Activated CD4-positive, alpha-beta T cell treated with anti-CD3 and anti-CD28 coated beads for 48 hours (primary cell): ENCODE results near the gene IGFL3.

ENCODE experiments used
- DNase-seq: peaks from one replicate; pipeline ENCODE4 v3.0.0-alpha.2; 2020

Gene IGFL3

GRCh38 chr19:46076031-46076880, 48.2 kb downstream of the IGFL3 start:
- DNase-seq: no peak

GRCh38 chr19:46073268-46073922, 51.1 kb downstream of the IGFL3 start:
- DNase-seq: no peak
